OCI-LY3 (cell line): ENCODE data around the gene RFTN1.

Source experiments
- EZH2phosphoT487 ChIP-seq: fragments of 200-600 bp; shearing (Covaris generic); IDR thresholded peaks from 2 replicates; pipeline ENCODE4 v1.6.1; 2018; ENCODE audit warnings: antibody characterized with exemption, mixed run types, low read depth
- TF ChIP-seq, protein P1 (sequence below): fragments of 200-600, 300-600 bp; sonication (generic); IDR thresholded peaks from 2 replicates; pipeline ENCODE4 v1.5.1; 2014; ENCODE audit warnings: antibody characterized with exemption, low read length, low read depth

- TF ChIP-seq, protein P1, sequence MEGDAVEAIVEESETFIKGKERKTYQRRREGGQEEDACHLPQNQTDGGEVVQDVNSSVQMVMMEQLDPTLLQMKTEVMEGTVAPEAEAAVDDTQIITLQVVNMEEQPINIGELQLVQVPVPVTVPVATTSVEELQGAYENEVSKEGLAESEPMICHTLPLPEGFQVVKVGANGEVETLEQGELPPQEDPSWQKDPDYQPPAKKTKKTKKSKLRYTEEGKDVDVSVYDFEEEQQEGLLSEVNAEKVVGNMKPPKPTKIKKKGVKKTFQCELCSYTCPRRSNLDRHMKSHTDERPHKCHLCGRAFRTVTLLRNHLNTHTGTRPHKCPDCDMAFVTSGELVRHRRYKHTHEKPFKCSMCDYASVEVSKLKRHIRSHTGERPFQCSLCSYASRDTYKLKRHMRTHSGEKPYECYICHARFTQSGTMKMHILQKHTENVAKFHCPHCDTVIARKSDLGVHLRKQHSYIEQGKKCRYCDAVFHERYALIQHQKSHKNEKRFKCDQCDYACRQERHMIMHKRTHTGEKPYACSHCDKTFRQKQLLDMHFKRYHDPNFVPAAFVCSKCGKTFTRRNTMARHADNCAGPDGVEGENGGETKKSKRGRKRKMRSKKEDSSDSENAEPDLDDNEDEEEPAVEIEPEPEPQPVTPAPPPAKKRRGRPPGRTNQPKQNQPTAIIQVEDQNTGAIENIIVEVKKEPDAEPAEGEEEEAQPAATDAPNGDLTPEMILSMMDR, result no peak
- no peak for TF ChIP-seq EZH2phosphoT487
These were observed 150.7 kb downstream of the RFTN1 start for GRCh38 chr3:16362770-16363169.
